Mesenteric fat pad (tissue), 1 donor: ENCODE data around the gene CREB3. TPM values are rescaled to one million over a fixed set of nuclear protein-coding genes. Genes with fewer than 3 reads are reported as not detected.

Source experiments
- DNase-seq: peaks from one replicate; pipeline ENCODE4 v3.0.0-alpha.2; 2020; ENCODE audit warnings: low spot score
- total RNA-seq: library from RNA; stranded (reverse); fragmentation: NEBNext Ultra II Directional; extraction: Animal tissue kit (Norgen Biotek cat#: 25700); gene quantifications from one replicate; pipeline ENCODE4 v1.2.1, GENCODE V29; 2021
- donor health status: DM: yes; HTN: yes; CAD: no.

Gene CREB3
- total RNA-seq, 1 donor from 2014 or later = 42.5 TPM

DNA sequence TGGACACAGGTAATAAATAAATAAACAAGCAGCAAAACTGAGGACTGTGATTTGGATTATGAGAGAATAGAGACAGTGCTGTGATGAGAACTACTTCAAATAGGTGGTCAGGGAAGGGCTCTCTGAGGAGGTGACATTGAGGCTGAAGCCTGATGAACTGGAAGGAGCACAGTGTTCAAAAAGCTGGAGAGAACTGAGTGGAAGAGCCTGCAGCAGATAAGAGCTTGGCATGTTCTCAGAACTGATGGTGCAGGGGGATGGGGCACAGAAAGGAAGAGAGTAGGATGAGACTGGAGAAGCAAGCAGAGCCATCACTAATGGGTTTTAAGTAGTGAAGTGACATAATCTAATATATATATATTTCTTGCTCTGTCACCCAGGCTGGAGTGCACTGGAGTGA, 31.5 kb upstream of the CREB3 start:
- no peak for DNase-seq

DNA sequence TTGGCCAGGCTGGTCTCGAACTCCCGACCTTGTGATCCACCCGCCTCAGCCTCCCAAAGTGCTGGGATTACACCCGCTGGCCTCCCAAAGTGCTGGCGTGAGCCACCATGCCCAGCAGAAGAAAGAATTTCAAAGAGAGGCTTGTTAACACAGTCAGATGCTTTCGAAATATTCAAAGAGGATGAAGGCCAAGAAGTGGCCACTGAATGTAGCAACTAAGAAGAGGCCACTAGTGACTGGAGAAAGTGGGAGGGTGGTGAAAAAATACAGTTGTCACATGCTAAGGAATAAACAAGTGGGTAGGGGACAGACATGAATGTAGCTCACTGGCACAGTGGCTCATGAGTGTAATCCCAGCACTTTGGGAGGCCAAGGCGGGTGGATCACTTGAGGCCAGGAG, 29.8 kb upstream of the CREB3 start:
- no peak for DNase-seq

DNA sequence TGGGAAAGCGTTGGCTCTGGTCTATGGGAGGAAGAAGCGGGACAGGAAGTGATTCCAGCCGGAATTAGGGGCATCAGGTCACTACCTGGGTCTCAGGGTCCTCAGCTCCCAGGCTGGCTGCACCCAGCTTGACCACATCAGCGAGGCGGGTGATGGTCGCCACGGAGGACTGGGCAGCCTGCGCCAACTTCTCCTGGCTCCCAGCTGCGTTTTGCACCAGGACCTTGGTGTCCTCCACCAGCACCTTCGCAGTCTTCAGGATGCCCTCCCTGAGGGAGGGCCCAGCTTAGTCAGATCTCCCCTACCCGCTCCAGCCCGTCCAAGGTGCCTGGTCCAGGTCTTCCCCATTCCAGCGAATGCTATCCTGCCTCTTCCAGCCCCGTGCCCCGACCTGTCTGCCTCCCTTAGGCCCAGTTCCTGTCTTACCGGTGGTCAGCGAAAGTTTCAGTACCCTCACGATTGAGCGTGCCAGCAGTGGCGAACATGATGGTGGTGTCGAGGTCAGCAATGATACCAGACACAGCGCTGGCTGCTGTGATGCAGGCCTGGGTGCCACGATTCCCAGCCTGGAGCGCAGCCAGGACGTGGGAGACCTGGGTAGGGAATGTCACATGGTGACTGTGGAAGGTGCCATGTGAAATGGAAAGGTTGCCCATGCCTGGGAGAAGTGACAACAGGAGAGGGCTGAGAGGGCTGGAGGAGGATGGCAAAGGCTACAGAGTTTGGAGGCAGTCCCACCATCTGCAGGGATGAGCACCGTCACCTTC, 28.4 kb upstream of the CREB3 start:
- no peak for DNase-seq

DNA sequence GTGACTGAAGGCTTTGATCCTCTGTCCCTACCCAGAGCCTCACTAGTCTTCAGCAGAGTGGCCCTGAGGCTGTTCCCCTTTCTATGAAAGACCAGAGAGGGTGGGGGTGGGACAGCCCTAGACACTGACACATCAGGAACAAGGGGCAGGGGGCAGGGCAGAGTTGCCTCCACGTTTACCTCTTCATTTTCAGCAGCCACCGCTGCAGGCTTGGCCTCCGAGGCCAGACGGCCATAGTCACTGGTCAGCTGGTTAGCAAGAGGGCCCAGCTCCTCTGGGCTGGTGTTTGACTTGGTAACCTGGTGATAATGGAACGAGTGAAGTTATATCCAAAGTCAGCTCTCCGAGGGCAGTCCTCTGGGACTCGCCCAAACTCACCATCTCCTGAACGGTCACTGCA, 27.1 kb upstream of the CREB3 start:
- no peak for DNase-seq

DNA sequence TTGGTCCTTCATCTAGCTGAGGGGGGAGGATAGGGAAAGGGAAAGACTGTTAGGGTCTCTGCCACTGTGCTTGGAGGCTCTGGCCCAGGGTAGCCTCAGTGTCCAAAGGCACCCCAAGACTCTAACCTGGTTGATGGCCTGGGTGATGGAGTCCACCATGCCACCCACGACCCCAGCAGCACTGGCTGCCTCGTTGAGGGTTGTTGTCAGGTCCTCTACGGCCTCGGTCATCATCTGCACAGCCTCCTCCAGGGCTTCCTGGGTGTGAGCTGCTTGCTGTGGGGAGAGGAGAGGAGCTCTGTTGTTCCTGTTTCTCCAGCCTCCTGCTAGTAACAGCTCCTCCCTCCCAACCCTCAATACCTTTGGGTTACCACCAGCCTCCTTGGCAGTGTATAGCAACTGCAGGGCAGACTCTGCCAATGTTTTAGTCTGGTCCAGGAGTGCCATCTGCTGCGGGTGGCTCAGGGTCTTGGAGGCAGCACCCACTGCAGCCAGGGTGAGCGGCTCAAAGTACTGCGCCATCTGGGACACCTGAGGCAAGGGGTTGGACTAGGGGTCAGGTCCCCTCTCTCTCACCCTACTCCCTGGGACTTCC, 26.5 kb upstream of the CREB3 start:
- DNase-seq = no peak

DNA sequence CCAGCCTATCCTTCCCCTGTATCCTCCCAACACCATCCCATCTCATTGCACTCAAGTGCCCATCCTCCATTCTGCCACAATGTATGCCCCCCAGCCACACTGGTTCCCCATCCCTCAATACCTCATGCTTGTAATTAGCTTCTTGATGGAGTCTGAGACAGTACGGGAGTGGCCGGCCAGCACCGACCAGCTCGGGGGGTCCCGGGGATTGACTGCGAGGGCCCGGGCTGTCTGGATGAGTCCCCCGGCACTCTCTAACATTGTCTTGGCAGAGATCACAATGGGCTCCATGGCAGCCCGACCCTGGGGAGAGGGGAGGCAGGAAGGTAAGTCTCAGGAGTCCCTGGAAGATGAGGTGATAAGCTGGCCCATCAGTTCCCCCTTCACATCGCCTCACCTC, 25.5 kb upstream of the CREB3 start:
- DNase-seq = no peak

DNA sequence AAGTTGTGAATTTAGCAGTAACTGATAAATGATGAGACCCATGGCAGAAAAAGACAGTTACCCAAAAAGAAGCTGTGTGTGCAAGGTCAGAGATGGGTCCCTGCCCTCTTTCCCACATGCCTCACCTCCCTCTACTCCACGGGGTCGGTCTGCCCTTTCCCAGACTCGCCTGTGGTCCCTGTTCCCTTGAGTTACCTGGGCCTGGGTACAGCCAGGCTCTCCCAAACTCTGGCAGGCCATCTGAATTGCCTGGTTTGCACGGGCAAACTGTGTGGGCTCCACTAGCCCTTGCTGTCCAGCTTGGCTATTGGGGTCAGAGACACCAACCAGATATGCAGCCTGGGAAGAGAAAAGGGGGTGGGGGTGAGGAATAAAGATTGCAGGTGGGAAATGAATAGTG, 24.3 kb upstream of the CREB3 start:
- no peak for DNase-seq

DNA sequence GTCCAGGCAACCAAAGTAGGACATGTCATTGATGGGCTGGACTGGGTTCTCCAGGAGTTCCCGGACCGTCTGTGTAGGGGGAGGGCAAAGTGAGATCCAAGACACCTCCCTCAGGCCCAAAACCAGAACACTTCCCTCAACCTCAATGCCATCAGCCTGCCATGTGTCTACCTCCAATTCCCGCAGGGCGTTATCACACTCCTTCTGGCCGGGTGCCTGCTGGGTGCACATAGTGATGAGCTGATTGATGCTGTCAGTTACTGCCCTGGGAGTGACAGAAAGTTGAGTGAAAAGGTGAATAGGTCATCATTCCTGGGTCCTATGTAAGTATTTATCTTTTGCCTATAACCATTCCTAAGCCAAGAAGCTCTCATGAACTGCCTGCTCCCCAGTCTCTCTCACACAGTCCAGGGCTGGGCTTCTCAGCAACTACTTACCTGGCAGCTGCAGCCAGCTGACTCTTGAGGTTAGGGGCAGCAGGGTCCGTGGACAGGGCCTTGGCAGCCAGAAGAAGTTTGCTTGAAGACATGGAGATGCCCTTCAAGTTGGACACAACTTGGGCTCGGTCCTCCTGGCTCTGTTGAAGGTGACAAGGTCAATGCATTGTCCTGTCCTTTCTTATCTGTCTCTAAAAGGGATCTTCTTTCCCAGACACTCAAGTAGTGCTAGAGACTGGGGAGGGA, 21.5 kb upstream of the CREB3 start:
- peak; percentile 65 for DNase-seq

DNA sequence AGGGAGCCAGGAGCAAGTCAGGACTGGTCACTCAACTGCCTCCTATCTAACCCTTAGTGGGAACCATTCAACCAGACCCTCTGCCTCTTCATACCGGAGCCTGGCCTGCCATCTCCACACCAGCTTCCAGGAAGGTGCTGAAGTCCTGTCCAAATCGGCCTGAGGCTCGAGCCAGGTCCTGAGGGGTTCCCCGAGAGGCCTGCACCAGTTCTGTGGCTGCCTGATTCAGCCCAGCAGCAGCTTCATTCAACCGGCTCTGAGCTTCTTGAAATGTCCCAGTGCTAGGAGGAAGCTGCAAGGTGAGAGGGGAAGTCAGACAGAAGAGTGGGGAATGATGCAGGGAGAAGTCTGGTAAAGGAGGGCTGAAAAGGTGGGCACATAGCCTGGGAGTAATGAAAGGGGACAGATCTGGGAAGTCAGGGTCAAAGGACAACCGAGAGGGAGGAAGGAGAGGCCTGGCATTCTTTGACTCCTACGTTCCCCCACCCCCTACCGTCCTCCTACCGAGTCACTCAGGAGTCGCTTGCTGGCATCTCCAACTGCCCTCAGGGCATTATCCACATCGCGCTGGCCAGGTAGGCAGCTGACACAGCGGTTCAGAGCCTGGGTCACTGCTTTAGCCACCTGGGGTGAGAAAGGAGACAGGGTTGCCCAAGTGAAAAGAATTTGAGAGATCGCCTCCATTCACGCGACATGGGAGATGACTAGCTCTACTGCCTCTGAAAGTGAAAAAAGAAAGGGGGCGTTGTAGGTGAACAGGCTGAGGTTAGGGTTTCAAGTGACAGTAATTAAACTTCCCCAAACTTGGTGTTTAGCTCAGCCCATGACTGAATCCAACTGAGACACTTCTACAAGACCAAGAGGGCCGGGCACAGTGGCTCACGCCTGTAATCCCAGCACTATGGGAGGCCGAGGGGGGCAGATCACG, 20.7 kb upstream of the CREB3 start:
- DNase-seq = peak; percentile 85

DNA sequence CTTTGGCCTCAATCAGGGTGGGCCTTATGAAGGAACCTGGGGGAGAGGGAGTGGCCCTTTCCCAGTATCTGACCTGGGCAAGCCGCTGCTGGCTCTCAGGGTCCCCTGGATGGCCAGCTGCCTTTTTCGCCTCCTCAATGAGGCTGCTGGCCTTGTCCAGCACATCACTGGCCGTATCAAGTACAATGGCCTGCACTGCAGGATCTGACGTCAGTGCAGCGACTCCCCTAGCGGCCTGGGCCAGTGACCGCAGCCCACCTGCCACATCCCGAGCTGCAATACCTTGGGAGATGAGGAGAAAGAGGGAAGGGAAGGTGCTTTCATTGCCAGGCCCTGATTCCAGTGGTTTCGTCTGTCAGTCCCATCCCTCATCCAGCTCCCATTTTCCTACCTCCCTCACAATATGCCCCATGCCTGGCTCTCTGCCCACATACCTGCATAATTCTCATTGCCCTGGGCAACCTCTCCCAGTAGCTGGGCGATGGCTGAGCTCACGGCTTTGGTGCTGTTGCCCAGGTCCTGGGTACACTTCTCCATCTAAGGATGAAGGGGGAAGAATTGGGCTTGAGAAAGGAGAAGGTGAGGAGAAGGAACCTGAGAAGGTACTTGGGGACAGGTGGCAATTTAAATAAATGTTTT, 19.6 kb upstream of the CREB3 start:
- peak; percentile 62 for DNase-seq

DNA sequence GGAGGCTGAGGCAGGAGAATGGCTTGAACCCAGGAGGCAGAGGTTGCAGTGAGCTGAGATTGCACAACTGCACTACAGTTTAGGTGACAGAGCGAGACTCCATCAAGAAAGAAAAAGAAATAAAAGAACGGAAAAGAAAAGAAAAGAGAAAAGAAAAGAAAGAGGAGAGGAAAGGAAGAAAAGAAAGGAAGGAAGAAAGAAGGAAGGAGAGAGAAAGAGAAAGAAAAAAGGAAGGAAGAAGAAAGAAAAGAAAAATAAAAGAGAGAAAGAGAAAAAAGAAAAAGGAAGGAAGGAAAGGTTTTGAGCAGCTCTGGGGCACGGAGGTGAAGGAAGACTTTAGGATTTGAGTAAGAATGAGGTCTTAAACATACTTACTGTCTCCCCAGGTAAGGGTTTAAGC, 18.9 kb upstream of the CREB3 start:
- no peak for DNase-seq

DNA sequence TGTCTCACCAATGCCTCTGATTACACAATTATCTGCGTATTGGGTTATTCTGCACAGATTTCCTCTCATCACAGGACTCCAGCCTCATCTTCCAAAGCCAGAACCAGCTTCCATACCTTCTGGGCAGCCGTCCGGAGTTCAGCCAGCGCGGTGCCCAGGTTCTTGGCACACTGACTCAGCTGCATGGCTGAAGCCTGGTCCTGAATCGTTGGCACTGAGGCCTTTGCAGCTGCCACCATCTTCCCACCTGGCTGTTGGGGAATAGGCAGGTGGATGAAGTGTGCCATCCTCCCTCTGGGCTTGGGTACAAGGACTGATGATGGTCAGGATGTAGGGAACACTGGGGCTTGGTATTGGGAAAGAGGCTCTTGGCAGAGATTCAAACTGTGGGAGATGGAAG, 18.3 kb upstream of the CREB3 start:
- peak; percentile 68 for DNase-seq

DNA sequence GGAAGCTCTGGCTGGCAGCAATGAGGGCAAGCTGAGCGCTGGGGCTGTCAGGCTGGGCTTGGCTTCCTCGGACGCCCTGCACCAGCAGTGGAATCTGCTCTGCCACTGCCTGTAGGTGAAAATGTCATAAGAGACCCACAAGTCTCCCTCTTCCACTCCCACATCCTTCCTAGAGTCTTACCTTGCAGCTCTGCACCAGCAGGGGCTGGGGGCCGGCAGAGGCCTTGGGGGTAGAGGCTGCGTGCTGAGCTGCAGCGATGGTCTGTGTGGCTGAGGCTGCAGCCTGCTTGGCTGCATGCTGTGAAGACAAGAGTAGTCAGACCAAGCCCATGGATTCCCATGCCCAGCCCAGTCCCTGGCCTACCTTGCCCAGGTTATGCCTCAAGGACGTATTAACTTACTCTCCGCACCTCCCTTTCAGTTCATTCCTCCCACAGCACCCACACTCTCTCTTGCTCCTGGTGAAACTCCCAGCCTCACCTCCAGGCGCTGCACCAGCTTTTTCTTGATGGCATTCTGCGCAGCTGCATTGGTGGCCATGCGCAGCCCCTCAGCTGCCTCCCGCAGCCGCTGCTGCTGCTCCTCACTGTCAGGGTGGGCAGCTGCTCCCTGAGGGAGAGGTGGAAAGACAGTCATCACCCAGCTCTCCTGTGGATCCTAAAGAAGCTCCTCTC, 17.8 kb upstream of the CREB3 start:
- peak; percentile 81 for DNase-seq

DNA sequence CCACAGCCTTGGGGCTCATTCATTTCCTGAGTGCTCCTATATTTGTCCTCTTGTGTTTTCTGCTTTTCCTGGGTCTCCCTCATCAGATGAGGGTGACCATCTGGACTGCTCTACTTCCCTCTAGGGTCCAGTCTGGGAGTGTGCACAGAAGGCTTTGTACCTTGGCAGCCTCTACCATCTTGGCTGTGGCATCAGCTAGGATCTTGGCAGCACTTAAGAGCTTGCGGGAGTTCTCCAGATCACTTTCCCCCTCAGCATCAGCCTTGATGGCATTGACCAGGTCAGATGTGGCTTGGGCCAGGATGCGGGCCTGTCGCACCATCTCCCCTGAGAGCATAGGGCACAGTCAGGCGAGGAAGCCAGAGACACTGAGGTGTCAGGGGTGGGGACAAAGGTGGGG, 16.2 kb upstream of the CREB3 start:
- peak; percentile 64 for DNase-seq

DNA sequence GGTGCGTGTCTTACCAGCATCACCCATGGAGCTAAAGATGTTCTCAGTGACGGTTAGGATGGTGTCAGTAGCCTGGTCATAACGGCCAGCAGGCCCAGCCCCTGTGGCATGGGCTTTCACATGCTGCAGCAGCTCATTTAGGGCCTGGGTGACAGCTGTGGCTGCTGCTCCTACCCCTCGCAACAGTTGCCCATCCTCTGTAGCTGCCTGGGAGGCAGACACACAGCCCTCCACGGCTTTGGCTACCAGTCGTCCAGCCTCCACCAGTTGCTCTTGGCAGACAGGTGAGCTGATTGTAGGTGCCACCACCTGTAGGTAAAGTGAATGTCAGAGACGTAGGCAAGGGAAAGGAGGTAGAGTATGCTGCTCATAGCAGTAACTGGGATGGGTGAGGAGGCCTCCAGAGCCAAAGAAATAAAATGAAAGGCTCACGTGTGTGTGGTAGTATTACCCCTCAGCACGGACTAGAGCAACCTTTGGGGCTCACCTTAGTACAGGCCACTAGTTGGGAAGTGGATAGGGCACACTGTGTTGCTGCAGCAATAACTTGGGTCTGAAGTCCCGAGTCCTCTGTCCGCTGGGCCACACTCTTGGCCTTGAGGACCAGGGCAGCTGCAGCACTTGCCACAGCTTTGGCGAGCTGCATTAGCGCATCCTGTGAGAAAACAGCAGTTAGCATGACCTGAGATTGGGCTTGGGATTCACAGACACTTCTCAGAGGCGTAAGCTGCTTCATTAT, 15.2 kb upstream of the CREB3 start:
- peak; percentile 78 for DNase-seq

DNA sequence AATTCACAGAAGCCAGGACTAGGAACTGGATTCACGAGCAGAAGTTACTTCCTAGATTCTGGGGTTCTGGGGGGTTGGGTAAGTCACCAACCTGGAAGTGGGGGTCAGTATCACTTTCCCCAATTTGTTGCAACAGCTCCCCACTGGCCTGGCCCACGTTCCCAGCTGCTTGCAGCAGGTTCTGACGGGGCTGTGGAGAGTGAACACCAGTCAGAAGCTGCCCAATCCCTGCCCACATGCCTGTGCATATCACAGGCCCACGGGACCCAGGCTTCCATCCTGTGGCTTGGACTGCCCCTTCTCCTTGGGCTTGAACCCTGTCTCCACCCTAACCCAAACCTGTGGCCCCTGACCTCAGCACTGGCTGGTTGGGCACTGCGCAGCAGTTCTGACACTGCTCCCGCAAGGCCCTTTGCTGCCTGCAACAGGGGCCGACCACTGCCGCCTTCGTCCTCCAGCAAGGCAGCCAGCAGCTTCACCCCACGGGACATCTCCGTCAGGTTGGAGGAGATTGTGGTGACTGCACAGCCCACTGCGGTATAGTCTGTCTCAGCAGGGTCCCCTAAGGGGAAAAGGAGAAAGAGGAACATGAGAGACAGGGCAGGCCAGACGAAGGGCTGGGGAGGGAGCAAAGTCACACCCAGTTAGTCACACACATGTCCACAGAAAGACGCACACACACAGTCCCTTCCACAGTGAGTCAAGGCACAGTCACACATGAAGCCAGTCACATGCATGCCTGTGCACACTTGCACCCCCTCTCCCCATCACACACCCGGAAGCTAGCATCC, 13.6 kb upstream of the CREB3 start:
- DNase-seq = peak; percentile 71

DNA sequence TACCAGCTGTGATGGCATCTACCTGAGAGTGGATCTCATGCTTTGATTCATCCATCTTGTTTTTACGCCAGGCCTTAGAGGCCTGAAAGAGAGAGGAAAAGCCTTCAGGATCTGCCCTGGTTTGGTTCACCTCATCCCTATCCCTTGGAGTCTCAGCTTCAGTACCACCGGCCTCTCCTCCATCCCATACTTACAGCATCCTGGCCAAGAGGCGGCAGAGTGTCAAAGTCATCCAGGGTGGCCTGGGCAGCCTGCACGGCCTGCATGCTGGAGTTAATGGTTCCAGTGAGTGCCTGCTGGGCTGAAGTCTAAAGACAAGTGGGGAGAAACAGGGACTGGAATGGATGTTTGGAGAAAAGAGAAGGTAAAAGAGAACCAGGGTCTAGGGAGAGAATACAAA, 12.9 kb upstream of the CREB3 start:
- no peak for DNase-seq

DNA sequence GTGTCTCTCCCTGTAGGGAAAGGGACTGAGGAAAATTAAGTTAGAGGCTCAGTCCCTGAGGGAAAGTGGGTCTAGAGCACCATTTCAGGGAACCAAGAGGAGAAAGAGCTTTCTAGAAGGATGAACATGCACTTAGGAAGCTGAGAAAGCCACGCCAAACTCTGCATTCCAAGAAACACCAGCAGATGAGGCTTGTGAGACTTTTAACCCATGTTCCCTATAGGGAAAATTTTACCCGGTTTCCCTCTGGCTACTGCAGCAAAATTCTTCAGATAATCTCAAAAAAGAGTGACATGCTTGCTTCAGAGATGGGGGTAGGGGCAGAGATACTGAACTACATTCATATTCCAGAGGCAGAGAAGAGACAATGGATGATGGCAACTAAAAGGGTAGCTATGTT, 9.0 kb upstream of the CREB3 start:
- DNase-seq = no peak

DNA sequence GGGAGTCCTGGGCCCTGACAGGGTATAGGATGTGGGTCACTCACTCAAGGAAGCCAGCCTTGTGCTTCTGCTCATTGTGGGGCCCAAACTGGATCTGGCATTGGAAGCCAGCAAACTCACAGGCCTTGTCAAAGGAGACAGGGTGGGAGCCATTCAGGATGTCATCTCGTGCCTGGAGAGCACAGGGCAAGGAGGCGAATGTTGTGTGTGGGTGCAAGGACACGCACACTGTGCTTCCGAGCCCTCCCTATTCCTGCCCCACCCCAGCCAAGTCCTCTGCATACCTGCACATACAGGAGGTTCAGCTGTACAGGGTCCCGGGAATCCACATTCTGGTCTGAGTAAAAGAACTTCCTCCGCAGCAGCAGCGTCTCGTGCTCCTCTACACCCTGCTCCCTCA, 8.6 kb upstream of the CREB3 start:
- DNase-seq = peak; percentile 79
